GM18951 (cell line): Measurements from ENCODE around the gene RBBP6.

Experiments
- POLR2A ChIP-seq: IDR thresholded peaks from 4 replicates; pipeline ENCODE4 v1.6.1; 2011; ENCODE audit warnings: mild to moderate bottlenecking; ENCODE audit not compliant: insufficient read length, insufficient read depth; ENCODE audit errors: extremely low read depth
- in situ Hi-C: fragments of 300-500 bp; cut with MboI; formaldehyde crosslinking; loops from one replicate; pipeline ENCODE4 v1.12.0; 2022; ENCODE audit warnings: low sequenced_read_pairs, mixed read lengths, inconsistent platforms; ENCODE audit not compliant: unreplicated experiment

RBBP6 gene

GRCh38 chr16:24535827-24536226, 3.5 kb upstream of the RBBP6 start:
- TF ChIP-seq POLR2A, result no peak
- in situ Hi-C loops, result no loop called here

- in situ Hi-C loops, result no loop called here
- no peak for TF ChIP-seq POLR2A
Observed at GRCh38 chr16:24536671-24537070, 2.7 kb upstream of the RBBP6 start.

- in situ Hi-C loops, result no loop called here
- TF ChIP-seq POLR2A, result no peak
Observed at GRCh38 chr16:24537474-24538337, 1.7 kb upstream of the RBBP6 start.

- in situ Hi-C loops, result no loop called here
- no peak for TF ChIP-seq POLR2A
Observed at GRCh38 chr16:24538756-24539294, 541 bp upstream of the RBBP6 start.

DNA sequence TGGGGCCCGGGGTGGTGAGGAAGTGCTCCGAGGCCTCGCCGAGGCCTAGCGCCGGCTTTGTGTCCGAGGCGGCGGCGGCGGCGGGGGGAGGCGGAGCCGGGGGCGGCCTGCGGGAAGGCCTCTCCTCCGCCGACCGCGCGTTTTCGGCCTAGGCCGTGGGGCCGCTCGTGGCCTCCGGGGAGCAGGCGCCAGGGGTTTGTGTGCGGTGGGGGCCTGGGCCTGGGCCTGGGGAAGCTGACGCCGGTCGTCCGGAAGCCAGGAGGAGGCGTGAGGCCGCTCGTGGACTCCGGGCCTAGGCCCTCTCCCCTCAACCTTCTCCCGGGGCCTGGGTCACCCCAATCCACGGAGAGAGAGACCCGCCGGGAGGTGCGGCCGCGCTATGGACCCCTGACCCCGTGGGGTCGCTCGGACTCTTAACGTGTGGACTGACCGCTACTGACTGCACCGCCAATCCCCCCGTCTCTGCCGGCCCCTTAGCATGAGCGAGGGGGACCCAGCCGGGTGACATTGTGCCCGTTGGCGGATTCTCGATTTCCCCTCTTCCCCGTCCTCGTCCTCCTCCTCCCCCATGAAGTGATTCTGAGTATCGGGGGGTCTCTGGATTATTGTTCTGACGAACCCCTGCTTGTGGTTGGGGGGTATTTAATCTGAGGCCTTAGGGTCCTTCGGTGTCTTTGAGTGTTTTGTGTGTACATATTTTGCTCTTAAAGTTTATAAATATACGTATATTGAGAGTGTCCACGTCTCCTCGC, 660 bp downstream of the RBBP6 start:
- in situ Hi-C loops, result no loop called here
- no peak for TF ChIP-seq POLR2A

DNA sequence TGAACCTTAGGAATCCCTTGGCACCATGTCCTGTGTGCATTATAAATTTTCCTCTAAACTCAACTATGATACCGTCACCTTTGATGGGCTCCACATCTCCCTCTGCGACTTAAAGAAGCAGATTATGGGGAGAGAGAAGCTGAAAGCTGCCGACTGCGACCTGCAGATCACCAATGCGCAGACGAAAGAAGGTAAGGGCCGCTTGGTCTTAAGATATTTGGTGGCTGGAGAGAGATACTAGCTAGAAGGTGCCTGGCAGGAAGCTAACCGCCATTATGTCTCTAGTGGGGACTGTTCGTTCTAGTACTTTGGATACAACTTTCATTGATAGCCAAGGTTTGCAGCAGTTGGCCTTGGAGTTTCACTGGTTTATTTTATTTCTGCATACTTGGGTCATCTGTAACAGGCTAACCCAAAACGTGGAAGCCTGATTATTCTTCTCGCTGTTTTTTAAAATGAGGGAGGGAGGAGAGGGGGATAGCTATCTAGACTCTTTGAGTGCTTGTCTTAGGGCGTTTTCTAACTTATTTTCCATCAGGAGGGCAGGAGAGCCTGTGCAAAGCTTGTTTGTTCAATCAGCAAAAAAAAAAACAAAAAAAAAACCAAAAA, 1.3 kb downstream of the RBBP6 start:
- no peak for TF ChIP-seq POLR2A
- in situ Hi-C loops, result no loop called here

GRCh38 chr16:24541233-24541933, 2.0 kb downstream of the RBBP6 start:
- no peak for TF ChIP-seq POLR2A
- in situ Hi-C loops, result no loop called here

DNA sequence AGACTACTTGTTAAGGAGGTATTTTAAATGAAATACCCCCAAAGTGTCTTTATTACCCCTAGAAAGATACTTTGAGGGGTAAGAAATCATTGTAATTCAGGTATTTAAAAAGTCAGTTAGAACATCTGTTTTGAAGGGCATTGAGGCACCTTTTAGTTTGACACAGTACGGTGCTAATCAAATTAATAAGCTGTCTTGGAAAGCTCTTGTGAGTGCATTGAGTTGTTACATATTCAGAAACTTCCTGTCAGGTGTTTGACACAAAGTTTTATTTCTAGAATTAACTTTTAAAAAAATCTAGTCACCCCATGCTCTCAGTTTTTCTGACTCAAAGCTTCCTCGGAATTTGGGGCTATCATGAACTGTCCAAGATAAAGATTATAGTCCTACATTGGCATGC, 4.6 kb downstream of the RBBP6 start:
- no peak for TF ChIP-seq POLR2A
- in situ Hi-C loops, result no loop called here

DNA sequence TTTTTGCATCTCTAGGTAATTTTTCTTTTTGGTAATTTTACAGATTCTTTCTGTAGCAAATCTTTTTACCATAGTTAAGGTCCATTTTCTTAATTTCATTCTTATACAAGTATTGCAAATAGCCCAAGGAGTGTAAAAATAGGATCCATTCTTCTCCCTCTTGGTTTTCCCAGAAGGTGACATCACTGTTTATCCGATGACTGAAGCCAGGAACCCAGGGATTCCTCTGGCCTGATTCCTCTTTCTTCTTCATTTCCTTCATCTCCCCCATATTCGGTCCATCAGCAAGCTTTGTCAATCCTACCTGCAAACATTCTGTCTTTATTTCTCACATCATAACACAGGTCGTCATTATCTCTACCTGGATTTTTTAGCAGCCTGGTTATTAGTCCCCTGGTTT, 5.3 kb downstream of the RBBP6 start:
- TF ChIP-seq POLR2A, result no peak
- in situ Hi-C loops, result no loop called here

GRCh38 chr16:24550295-24550694, 10.9 kb downstream of the RBBP6 start:
- no peak for TF ChIP-seq POLR2A
- in situ Hi-C loops, result no loop called here

DNA sequence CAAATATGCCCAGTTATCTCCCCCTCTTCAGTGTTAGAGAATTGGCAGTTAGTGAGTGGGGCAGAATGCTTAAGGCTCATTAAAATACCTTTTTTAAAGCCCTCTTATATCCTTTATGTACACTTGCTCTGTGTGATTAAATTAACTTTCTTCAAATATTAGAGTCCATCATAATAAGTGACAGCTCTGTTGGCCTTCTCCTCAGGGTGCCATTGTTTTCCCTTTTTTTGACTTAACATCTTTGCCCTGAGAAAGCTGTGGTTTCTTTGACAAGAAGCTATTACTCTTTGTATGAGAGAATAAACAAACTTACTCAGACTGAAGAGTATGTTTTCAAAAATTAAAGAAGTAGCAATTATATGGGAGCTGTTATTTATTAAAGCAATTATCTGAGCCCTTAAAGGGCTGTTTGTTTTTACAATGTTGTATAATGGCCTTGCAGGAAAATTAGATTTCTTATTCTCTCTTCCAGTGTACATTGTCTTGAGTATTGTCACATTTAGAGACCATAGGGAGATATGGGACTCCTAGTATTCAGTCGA, 13.4 kb downstream of the RBBP6 start:
- no peak for TF ChIP-seq POLR2A
- in situ Hi-C loops, result no loop called here

- in situ Hi-C loops, result no loop called here
- TF ChIP-seq POLR2A, result no peak
Observed at GRCh38 chr16:24553983-24554382, 14.6 kb downstream of the RBBP6 start.
